GM12864 (cell line): ENCODE data around the gene OGA.
A peak's percentile ranks its signal among the peaks of the same experiment; 100 is the strongest.

ENCODE experiments used
- DNase-seq: peaks from one replicate; pipeline ENCODE4 v3.0.0-alpha.2; 2011; ENCODE audit warnings: low read depth
- H3K4me3 ChIP-seq: 2 replicates; pipeline ENCODE4 v1.5.1; 2011; ENCODE audit warnings: mild to moderate bottlenecking, low read depth, low read length, control low read depth
- CTCF ChIP-seq: IDR thresholded peaks from 2 replicates; pipeline ENCODE4 v1.5.1; 2011; ENCODE audit warnings: low read depth, mild to moderate bottlenecking, moderate library complexity, low read length, control low read depth, inconsistent platforms; ENCODE audit errors: missing control alignments

OGA gene

GRCh38 chr10:101818119-101818871 lies at the start of gene OGA:
Gene OGA (minus strand): TSS chr10:101818444. CDS start chr10:101818022, 422 bp downstream.
- no peak for TF ChIP-seq CTCF
- peak; percentile 100 for DNase-seq
- H3K4me3 ChIP-seq: peak within 1 kb of the TSS; percentile 98

DNA sequence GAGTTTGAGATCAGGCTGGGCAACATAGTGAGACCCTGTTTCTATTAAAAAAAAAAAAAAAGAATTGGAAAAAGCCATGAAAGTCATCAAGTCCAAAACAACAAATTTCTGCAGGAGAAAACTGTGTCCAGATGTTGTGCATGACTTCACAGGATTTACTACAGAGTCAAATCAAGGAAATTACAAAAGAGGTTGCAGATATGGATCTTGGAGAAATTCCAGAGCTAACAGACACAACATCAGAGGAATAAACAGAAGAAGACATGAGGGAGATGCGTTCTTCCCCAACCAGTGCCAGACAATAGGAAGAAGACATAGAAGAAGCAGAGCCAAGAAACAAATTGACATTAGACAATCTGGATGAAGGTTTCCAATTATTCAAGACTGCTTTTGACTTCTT lies 49.7 kb upstream of the OGA start:
- DNase-seq: no peak
- H3K4me3 ChIP-seq: no peak overlapping the region
- TF ChIP-seq CTCF: no peak

- no peak overlapping the region for H3K4me3 ChIP-seq
- DNase-seq: no peak
- no peak for TF ChIP-seq CTCF
Observed at GRCh38 chr10:101859530-101859929, 41.3 kb upstream of the OGA start.

GRCh38 chr10:101858723-101859500 lies 40.7 kb upstream of the OGA start:
- DNase-seq: peak; percentile 61
- no peak for TF ChIP-seq CTCF
- no peak overlapping the region; the same call in 1 of the 2 replicates for H3K4me3 ChIP-seq

GRCh38 chr10:101857802-101858476 lies 39.7 kb upstream of the OGA start:
- TF ChIP-seq CTCF: no peak
- H3K4me3 ChIP-seq: no peak overlapping the region
- no peak for DNase-seq

DNA sequence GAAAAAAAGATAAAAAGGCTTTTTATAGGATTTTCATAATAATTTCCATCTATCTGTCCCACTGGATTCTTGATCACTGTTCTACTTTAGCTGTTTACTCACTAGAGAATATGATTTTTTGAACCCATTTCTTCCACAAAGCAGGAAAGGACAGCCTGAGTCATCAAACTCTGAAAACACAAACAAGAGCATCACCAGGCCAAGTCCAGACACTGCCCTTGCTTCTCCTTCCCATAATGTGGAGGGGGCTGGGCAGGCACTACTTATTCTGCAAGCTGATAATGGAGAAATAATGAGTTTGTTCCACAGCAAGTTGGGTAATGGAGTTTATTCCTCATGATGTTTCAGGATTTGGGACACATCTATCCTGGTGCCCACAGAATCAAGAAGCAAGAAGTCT lies 38.4 kb upstream of the OGA start:
- H3K4me3 ChIP-seq: no peak overlapping the region
- TF ChIP-seq CTCF: no peak
- DNase-seq: no peak
